GM19372 (cell line): ENCODE results near the gene GM2A.

Experiments
- ATAC-seq: cut with Tn5 transposase; IDR thresholded peaks from one replicate; pipeline ENCODE4 v1.9.1; 2021; ENCODE audit warnings: mild to moderate bottlenecking, low read depth, moderate library complexity; ENCODE audit not compliant: unreplicated experiment

The GM2A gene

GRCh38 chr5:151318850-151319732 is 66.1 kb downstream of the GM2A start:
- ATAC-seq, result peak; percentile 51
